ENCODE data around the gene ADAMTS7.
"Not testable (repeated sequence)": the region's sequence is repeated elsewhere in the genome, so short reads cannot be mapped to it uniquely, and the experiment has no call there.

Gene ADAMTS7

GRCh38 chr15:78750566-78750965 is 60.7 kb downstream of the ADAMTS7 start:
- DNase-seq: no peak

GRCh38 chr15:78749831-78750230 is 61.4 kb downstream of the ADAMTS7 start:
- no peak for DNase-seq

- not testable (repeated sequence) for DNase-seq
Measured at GRCh38 chr15:78747877-78748276, 63.4 kb downstream of the ADAMTS7 start.

GRCh38 chr15:78741674-78742073 is 69.6 kb downstream of the ADAMTS7 start:
- not testable (repeated sequence) for DNase-seq

GRCh38 chr15:78740904-78741274 is 70.4 kb downstream of the ADAMTS7 start:
- no peak for DNase-seq

- peak; percentile 55 for DNase-seq
Measured at GRCh38 chr15:78739996-78740903, 71.0 kb downstream of the ADAMTS7 start.

- DNase-seq: no peak
Measured at GRCh38 chr15:78739206-78739605, 72.1 kb downstream of the ADAMTS7 start.

- DNase-seq: peak; percentile 47
Measured at GRCh38 chr15:78737931-78738558, 73.2 kb downstream of the ADAMTS7 start.

GRCh38 chr15:78737187-78737820 is 74.0 kb downstream of the ADAMTS7 start:
- no peak for DNase-seq

GRCh38 chr15:78736286-78736685 is 75.0 kb downstream of the ADAMTS7 start:
- not testable (repeated sequence) for DNase-seq

GRCh38 chr15:78734451-78735064 is 76.7 kb downstream of the ADAMTS7 start:
- no peak for DNase-seq

- no peak for DNase-seq
Measured at GRCh38 chr15:78732634-78733033, 78.6 kb downstream of the ADAMTS7 start.

GRCh38 chr15:78730955-78731354 is 80.3 kb downstream of the ADAMTS7 start:
- no peak for DNase-seq

GRCh38 chr15:78728427-78728826 is 82.8 kb downstream of the ADAMTS7 start:
- DNase-seq: not testable (repeated sequence)

- no peak for DNase-seq
Measured at GRCh38 chr15:78727561-78727960, 83.7 kb downstream of the ADAMTS7 start.

GRCh38 chr15:78726870-78727551 is 84.3 kb downstream of the ADAMTS7 start:
- DNase-seq: peak; percentile 9

GRCh38 chr15:78719819-78720450 is 91.3 kb downstream of the ADAMTS7 start:
- not testable (repeated sequence) for DNase-seq

GRCh38 chr15:78718837-78719236 is 92.4 kb downstream of the ADAMTS7 start:
- no peak for DNase-seq

- no peak for DNase-seq
Measured at GRCh38 chr15:78717956-78718656, 93.2 kb downstream of the ADAMTS7 start.

- no peak for DNase-seq
Measured at GRCh38 chr15:78716651-78717050, 94.6 kb downstream of the ADAMTS7 start.

- peak; percentile 12 for DNase-seq
Measured at GRCh38 chr15:78715930-78716329, 95.3 kb downstream of the ADAMTS7 start.

Data from stimulated activated CD4-positive, alpha-beta T cell treated with anti-CD3 and anti-CD28 coated beads, Interleukin-4, amount 100 ng/mL, for 24 hours (primary cell).